ENCODE data around the gene PYHIN1.

DNA sequence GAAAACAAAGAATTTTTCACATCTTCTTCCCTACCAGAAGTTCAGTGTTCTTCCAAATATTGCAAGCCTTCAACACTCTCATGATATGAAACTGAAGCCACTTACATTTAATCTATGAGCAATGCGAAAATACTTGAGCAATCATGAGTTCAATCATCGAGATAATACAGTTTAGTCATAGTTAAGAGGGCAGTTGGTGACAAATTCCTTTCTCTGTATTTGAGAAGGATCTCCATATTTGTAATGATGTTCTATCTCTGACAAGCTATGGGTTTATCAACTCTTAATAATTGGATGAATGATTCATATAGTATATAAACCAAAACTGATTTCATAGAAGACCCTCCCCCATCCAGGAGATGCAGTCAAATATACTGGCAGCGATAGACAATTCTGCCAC, 29.7 kb upstream of the PYHIN1 start:
- TF ChIP-seq RAD21 (IDR thresholded peaks at IDR 0.05; ENCODE audit: low read length), result no peak
- TF ChIP-seq, protein P1, sequence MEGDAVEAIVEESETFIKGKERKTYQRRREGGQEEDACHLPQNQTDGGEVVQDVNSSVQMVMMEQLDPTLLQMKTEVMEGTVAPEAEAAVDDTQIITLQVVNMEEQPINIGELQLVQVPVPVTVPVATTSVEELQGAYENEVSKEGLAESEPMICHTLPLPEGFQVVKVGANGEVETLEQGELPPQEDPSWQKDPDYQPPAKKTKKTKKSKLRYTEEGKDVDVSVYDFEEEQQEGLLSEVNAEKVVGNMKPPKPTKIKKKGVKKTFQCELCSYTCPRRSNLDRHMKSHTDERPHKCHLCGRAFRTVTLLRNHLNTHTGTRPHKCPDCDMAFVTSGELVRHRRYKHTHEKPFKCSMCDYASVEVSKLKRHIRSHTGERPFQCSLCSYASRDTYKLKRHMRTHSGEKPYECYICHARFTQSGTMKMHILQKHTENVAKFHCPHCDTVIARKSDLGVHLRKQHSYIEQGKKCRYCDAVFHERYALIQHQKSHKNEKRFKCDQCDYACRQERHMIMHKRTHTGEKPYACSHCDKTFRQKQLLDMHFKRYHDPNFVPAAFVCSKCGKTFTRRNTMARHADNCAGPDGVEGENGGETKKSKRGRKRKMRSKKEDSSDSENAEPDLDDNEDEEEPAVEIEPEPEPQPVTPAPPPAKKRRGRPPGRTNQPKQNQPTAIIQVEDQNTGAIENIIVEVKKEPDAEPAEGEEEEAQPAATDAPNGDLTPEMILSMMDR (conservative IDR thresholded peaks at IDR 0.05; ENCODE audit: low read depth, low read length), result no peak
- TF ChIP-seq MXI1 (IDR thresholded peaks at IDR 0.05; ENCODE audit: borderline replicate concordance, low read depth, low read length), result no peak
- TF ChIP-seq CEBPB (IDR thresholded peaks at IDR 0.05; ENCODE audit: low read depth, low read length), result no peak
- TF ChIP-seq, protein P2, sequence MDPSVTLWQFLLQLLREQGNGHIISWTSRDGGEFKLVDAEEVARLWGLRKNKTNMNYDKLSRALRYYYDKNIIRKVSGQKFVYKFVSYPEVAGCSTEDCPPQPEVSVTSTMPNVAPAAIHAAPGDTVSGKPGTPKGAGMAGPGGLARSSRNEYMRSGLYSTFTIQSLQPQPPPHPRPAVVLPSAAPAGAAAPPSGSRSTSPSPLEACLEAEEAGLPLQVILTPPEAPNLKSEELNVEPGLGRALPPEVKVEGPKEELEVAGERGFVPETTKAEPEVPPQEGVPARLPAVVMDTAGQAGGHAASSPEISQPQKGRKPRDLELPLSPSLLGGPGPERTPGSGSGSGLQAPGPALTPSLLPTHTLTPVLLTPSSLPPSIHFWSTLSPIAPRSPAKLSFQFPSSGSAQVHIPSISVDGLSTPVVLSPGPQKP (IDR thresholded peaks at IDR 0.05; ENCODE audit: borderline replicate concordance, low read depth, low read length), result no peak
- TF ChIP-seq FOS (IDR thresholded peaks at IDR 0.05; ENCODE audit: low read depth, low read length), result no peak
- TF ChIP-seq SMC3 (IDR thresholded peaks at IDR 0.05; ENCODE audit: low read depth, low read length), result no peak
